T-cell (primary cell): ENCODE measurements around the gene SLC12A2. TPM values are rescaled to one million over a fixed set of nuclear protein-coding genes. Genes with fewer than 3 reads are reported as not detected.

ENCODE experiments used
- ATAC-seq, 4 experiments: fragments of 200-7000 bp in 3 of 4; fragments of 150-1000 bp in 1 of 4; cut with Tn5 transposase; replicated peaks in 1 of 4; 1 replicate in 3 of 4; 2 replicates in 1 of 4; pipeline ENCODE4 v1.10.0; 2021; ENCODE audit warnings: moderate library complexity in 3 of 4, mild to moderate bottlenecking in 2 of 4, moderate number of reproducible peaks in 1 of 4
- CTCF ChIA-PET, 2 donors: fragments of 300-600 bp; sonication (Branson Sonifier 250); formaldehyde crosslinking; loops; one replicate each; lab custom pipeline; 2022; ENCODE audit warnings: antibody characterized with exemption in 2 of 2; lab: Charles Lee
- POLR2A ChIA-PET, 2 donors: fragments of 300-600 bp; sonication (Branson Sonifier 250); formaldehyde crosslinking; loops; one replicate each; lab custom pipeline; 2022; ENCODE audit warnings: antibody characterized with exemption in 2 of 2; lab: Charles Lee
- DNase-seq, 35 experiments: peaks; one replicate each; pipeline versions ENCODE4 v3.0.0 to v3.0.0-alpha.2; 2013 to 2023
- H3K27ac ChIP-seq: one replicate; pipeline ENCODE4 v1.5.1; 2013; ENCODE audit warnings: low read length
- H3K27me3 ChIP-seq, 2 experiments: replicated peaks in 1 of 2; 1 replicate in 1 of 2; 2 replicates in 1 of 2; pipeline versions ENCODE4 v1.6.1 to v1.7.0; 2013; ENCODE audit warnings: low read length in 1 of 2, mixed read lengths in 1 of 2; ENCODE audit not compliant: control insufficient read depth in 2 of 2, insufficient read depth in 2 of 2; ENCODE audit errors: extremely low read depth in 1 of 2
- H3K36me3 ChIP-seq, 2 donors: 1 replicate in 1 of 2; 2 replicates in 1 of 2; pipeline versions ENCODE4 v1.6.1 to v1.7.0; 2013; ENCODE audit warnings: low read length in 1 of 2; ENCODE audit not compliant: control insufficient read depth in 2 of 2, insufficient read depth in 1 of 2; ENCODE audit errors: extremely low read depth in 1 of 2
- H3K4me1 ChIP-seq, 2 experiments: 1 replicate in 1 of 2; 2 replicates in 1 of 2; pipeline versions ENCODE4 v1.6.1 to v1.7.0; 2013; ENCODE audit warnings: low read length in 2 of 2, mixed read lengths in 1 of 2; ENCODE audit not compliant: insufficient read depth in 2 of 2, control insufficient read depth in 1 of 2; ENCODE audit errors: extremely low read depth in 1 of 2
- H3K4me3 ChIP-seq, 2 donors: 1 replicate in 1 of 2; 2 replicates in 1 of 2; pipeline versions ENCODE4 v1.5.1 to v1.7.0; 2013; ENCODE audit warnings: mild to moderate bottlenecking in 2 of 2, low read length in 1 of 2, moderate library complexity in 1 of 2; ENCODE audit not compliant: control insufficient read depth in 1 of 2; ENCODE audit errors: extremely low read depth in 1 of 2
- H3K9me3 ChIP-seq: 2 replicates; pipeline ENCODE4 v1.7.0; 2013
- H3K27ac Mint-ChIP-seq, 2 donors: one replicate each; pipeline ENCODE4 v1.8.0; 2020 to 2021; ENCODE audit warnings: mild to moderate bottlenecking in 2 of 2, mixed read lengths in 2 of 2
- H3K27me3 Mint-ChIP-seq, 2 donors: one replicate each; pipeline ENCODE4 v1.8.0; 2021 to 2022; ENCODE audit warnings: mixed read lengths in 2 of 2
- H3K36me3 Mint-ChIP-seq: one replicate; pipeline ENCODE4 v1.8.0; 2021; ENCODE audit warnings: mixed read lengths
- H3K4me1 Mint-ChIP-seq, 3 donors: one replicate each; pipeline ENCODE4 v1.8.0; 2020 to 2022; ENCODE audit warnings: mixed read lengths in 3 of 3, mild to moderate bottlenecking in 1 of 3
- H3K4me3 Mint-ChIP-seq, 3 donors: one replicate each; pipeline ENCODE4 v1.8.0; 2020 to 2022; ENCODE audit warnings: mild to moderate bottlenecking in 3 of 3, mixed read lengths in 3 of 3, moderate library complexity in 3 of 3
- H3K9me3 Mint-ChIP-seq, 3 donors: one replicate each; pipeline ENCODE4 v1.8.0; 2020 to 2022; ENCODE audit warnings: mixed read lengths in 3 of 3
- WGBS: methylation state at CpG from one replicate; pipeline ENCODE4 v1.1.5; 2013; ENCODE audit warnings: missing lambda C conversion rate; ENCODE audit not compliant: insufficient coverage; 5-methylcytosine and 5-hydroxymethylcytosine counted together
- total RNA-seq, 35 experiments: library from RNA in 6 of 35; stranded (reverse) in 6 of 35; fragments of 120-200 nt in 1 of 35; gene quantifications; one replicate each; pipeline versions ENCODE4 v1.2.1 to v1.2.4 and lab custom pipeline; 2013 to 2026

SLC12A2 gene
- 10 to 100 TPM; 10.5 to 15.9 (median 12.4) TPM for total RNA-seq
- total RNA-seq (2013) = 14.8 TPM
- 26.5 to 73.0 (median 40.3) reads per million in 29 experiments for total RNA-seq (lab: John Stamatoyannopoulos, UW)

- no peaks in the 10 kb centered on the region for H3K27me3 Mint-ChIP-seq
- Histone ChIP-seq H3K9me3 (no peaks in the 10 kb centered on the region), H3K27me3 (no peaks in the 10 kb centered on the region), H3K36me3 (no peaks in the 10 kb centered on the region), H3K4me3 (peak within 1 kb of the TSS; percentile 76 to 80), H3K27ac (peak within 1 kb of the TSS; percentile 89), H3K4me1 (peaks cover 27 to 37% of the 10 kb centered on the region in 2 experiments)
- under 1% methylated on average over 103 of the region's 104 CpGs for WGBS
- H3K36me3 Mint-ChIP-seq = peaks cover 4% of the 10 kb centered on the region
- H3K4me3 Mint-ChIP-seq = peak within 1 kb of the TSS; percentile 89 to 94 (median 89)
- H3K27ac Mint-ChIP-seq = peak within 1 kb of the TSS; percentile 91 to 96
- CTCF ChIA-PET = interaction anchor here (0.7 to 1.4 kb wide), 3 partner anchors 15 to 1726 kb away, joined by 3 read pairs; no protein-coding TSS in a partner anchor
- no peaks in the 10 kb centered on the region for H3K9me3 Mint-ChIP-seq
- POLR2A ChIA-PET = interaction anchor here (0.6 to 1.0 kb wide), 5 partner anchors 18 to 1305 kb away, joined by 3 to 6 read pairs (median 3); no protein-coding TSS in a partner anchor
- peaks cover 65 to 72% (median 68%) of the 10 kb centered on the region in 3 donors for H3K4me1 Mint-ChIP-seq
- ATAC-seq (peak; percentile 75 to 80 (median 76)), DNase-seq (peak; percentile 82 to 97 (median 89))
Measured at GRCh38 chr5:128083033-128083810, at the start of gene SLC12A2. TSS of gene SLC12A2 (plus strand) at chr5:128083766. CDS start at chr5:128083955, 189 bp downstream.

GRCh38 chr5:128035689-128036088 is 47.9 kb upstream of the SLC12A2 start:
- ChIA-PET CTCF (no interaction called here), POLR2A (interaction anchor here in 1 of 2 donors (0.7 kb wide), 1 partner anchor 59 kb away, joined by 3 read pairs; no protein-coding TSS in a partner anchor)
- no peaks in the 10 kb centered on the region for H3K4me1 ChIP-seq
- peaks cover 0 to 2% of the 10 kb centered on the region in 2 donors for H3K36me3 ChIP-seq
- WGBS = 91% methylated on average over 1 of the region's 4 CpGs
- Mint-ChIP-seq H3K27ac (no peak overlapping the region), H3K9me3 (peaks cover 0 to 4% (median 4%) of the 10 kb centered on the region in 3 donors), H3K27me3 (no peaks in the 10 kb centered on the region), H3K4me3 (no peak overlapping the region), H3K4me1 (peaks cover 0 to 14% (median 0%) of the 10 kb centered on the region in 3 donors), H3K36me3 (peaks cover 53% of the 10 kb centered on the region)
- no peak overlapping the region for H3K27ac ChIP-seq
- no peak overlapping the region for H3K4me3 ChIP-seq
- DNase-seq (no peak), ATAC-seq (no peak)
- H3K27me3 ChIP-seq = no peaks in the 10 kb centered on the region
- H3K9me3 ChIP-seq = no peaks in the 10 kb centered on the region

- POLR2A ChIA-PET = no interaction called here
- no peak for DNase-seq
- WGBS = 100% methylated on average over 1 of the region's 1 CpG
Measured at GRCh38 chr5:128036950-128037349, 46.6 kb upstream of the SLC12A2 start.

GRCh38 chr5:128038643-128039042 is 44.9 kb upstream of the SLC12A2 start:
- POLR2A ChIA-PET = no interaction called here
- H3K4me1 Mint-ChIP-seq = peaks cover 0 to 3% (median 0%) of the 10 kb centered on the region in 3 donors

More at GRCh38 chr5:128036950-128037349, 46.6 kb upstream of the SLC12A2 start:
- Histone ChIP-seq H3K27me3 (no peaks in the 10 kb centered on the region), H3K9me3 (no peaks in the 10 kb centered on the region), H3K27ac (no peak overlapping the region), H3K4me3 (no peak overlapping the region), H3K4me1 (no peaks in the 10 kb centered on the region), H3K36me3 (peaks cover 0 to 2% of the 10 kb centered on the region in 2 donors)
- Mint-ChIP-seq H3K4me1 (peaks cover 0 to 14% (median 0%) of the 10 kb centered on the region in 3 donors), H3K27me3 (no peaks in the 10 kb centered on the region), H3K9me3 (peaks cover 0 to 4% (median 3%) of the 10 kb centered on the region in 3 donors), H3K36me3 (peaks cover 47% of the 10 kb centered on the region), H3K4me3 (no peak overlapping the region), H3K27ac (no peak overlapping the region)
- ATAC-seq = no peak
- CTCF ChIA-PET = interaction anchor here in 1 of 2 donors (0.7 kb wide), 1 partner anchor 118 kb away, joined by 3 read pairs; no protein-coding TSS in a partner anchor

GRCh38 chr5:128040927-128041326 is 42.6 kb upstream of the SLC12A2 start:
- H3K4me3 Mint-ChIP-seq = no peak overlapping the region
- no peak overlapping the region for H3K4me3 ChIP-seq
- H3K27ac ChIP-seq = no peak overlapping the region
- no peaks in the 10 kb centered on the region for H3K27me3 ChIP-seq
- POLR2A ChIA-PET = interaction anchor here in 1 of 2 donors (0.6 kb wide), 1 partner anchor 8 kb away, joined by 7 read pairs; no protein-coding TSS in a partner anchor
- peaks cover 36% of the 10 kb centered on the region for H3K36me3 Mint-ChIP-seq
- H3K27me3 Mint-ChIP-seq = no peaks in the 10 kb centered on the region
- no peak overlapping the region for H3K27ac Mint-ChIP-seq
- peaks cover 1 to 11% (median 2%) of the 10 kb centered on the region in 3 donors for H3K4me1 Mint-ChIP-seq
- no peaks in the 10 kb centered on the region for H3K36me3 ChIP-seq
- no peaks in the 10 kb centered on the region for H3K9me3 ChIP-seq
- CTCF ChIA-PET = no interaction called here
- no peak for ATAC-seq
- no CpG with 5 or more reads among the region's 1 CpG for WGBS
- peaks cover 0 to 5% (median 0%) of the 10 kb centered on the region in 3 donors for H3K9me3 Mint-ChIP-seq
- H3K4me1 ChIP-seq = no peaks in the 10 kb centered on the region
- DNase-seq = no peak

More at GRCh38 chr5:128038643-128039042, 44.9 kb upstream of the SLC12A2 start:
- Histone ChIP-seq H3K4me1 (no peaks in the 10 kb centered on the region), H3K27ac (no peak overlapping the region), H3K9me3 (no peaks in the 10 kb centered on the region), H3K4me3 (no peak overlapping the region), H3K36me3 (peaks cover 0 to 2% of the 10 kb centered on the region in 2 donors), H3K27me3 (no peaks in the 10 kb centered on the region)
- Mint-ChIP-seq H3K27me3 (no peaks in the 10 kb centered on the region), H3K4me3 (no peak overlapping the region), H3K27ac (no peak overlapping the region), H3K9me3 (peaks cover 0 to 4% (median 3%) of the 10 kb centered on the region in 3 donors), H3K36me3 (peaks cover 49% of the 10 kb centered on the region)
- ATAC-seq (no peak), DNase-seq (no peak)
- CTCF ChIA-PET = no interaction called here

GRCh38 chr5:128052780-128053179 is 30.8 kb upstream of the SLC12A2 start:
- Mint-ChIP-seq H3K4me1 (peaks cover 8 to 15% (median 12%) of the 10 kb centered on the region in 3 donors), H3K9me3 (peaks cover 0 to 14% (median 7%) of the 10 kb centered on the region in 3 donors), H3K27me3 (no peaks in the 10 kb centered on the region), H3K4me3 (no peak overlapping the region), H3K36me3 (peaks cover 62% of the 10 kb centered on the region), H3K27ac (no peak overlapping the region)
- Histone ChIP-seq H3K9me3 (no peaks in the 10 kb centered on the region), H3K27me3 (no peaks in the 10 kb centered on the region), H3K27ac (no peak overlapping the region), H3K36me3 (no peaks in the 10 kb centered on the region), H3K4me3 (no peak overlapping the region), H3K4me1 (no peaks in the 10 kb centered on the region)
- ChIA-PET CTCF (no interaction called here), POLR2A (no interaction called here)
- no peak for DNase-seq
- no peak for ATAC-seq
